Caki2 (cell line): ENCODE results near the gene CCR9. TPM values are rescaled to one million over a fixed set of nuclear protein-coding genes. Genes with fewer than 3 reads are reported as not detected.

Source experiments
- DNase-seq: peaks from one replicate; pipeline ENCODE4 v3.0.0-alpha.2; 2015; ENCODE audit warnings: low read depth
- in situ Hi-C: cut with HindIII; loops from 2 replicates; pipeline ENCODE4 v1.10.0; 2016; ENCODE audit warnings: low sequenced_read_pairs, low pct_unique_long_range_greater_than_20kb, mixed read lengths
- total RNA-seq: library from RNA; depleted of rRNA; stranded (reverse); fragments of >200 nt; shearing (Covaris generic); gene quantifications from 2 replicates; pipeline ENCODE4 v1.2.3, GENCODE V29; 2014; ENCODE audit warnings: low replicate concordance

Gene CCR9
- total RNA-seq, 1 experiment from 2014 or later, result 0.81 TPM

- in situ Hi-C loops, result no loop called here
- DNase-seq, result no peak
These were observed 17.7 kb upstream of the CCR9 start for GRCh38 chr3:45868650-45869049.

GRCh38 chr3:45869638-45870037, 16.7 kb upstream of the CCR9 start:
- in situ Hi-C loops, result no loop called here
- no peak for DNase-seq

GRCh38 chr3:45870099-45870498, 16.2 kb upstream of the CCR9 start:
- DNase-seq, result no peak
- in situ Hi-C loops, result no loop called here

- in situ Hi-C loops, result no loop called here
These were observed 14.6 kb upstream of the CCR9 start for GRCh38 chr3:45871780-45872179.

DNA sequence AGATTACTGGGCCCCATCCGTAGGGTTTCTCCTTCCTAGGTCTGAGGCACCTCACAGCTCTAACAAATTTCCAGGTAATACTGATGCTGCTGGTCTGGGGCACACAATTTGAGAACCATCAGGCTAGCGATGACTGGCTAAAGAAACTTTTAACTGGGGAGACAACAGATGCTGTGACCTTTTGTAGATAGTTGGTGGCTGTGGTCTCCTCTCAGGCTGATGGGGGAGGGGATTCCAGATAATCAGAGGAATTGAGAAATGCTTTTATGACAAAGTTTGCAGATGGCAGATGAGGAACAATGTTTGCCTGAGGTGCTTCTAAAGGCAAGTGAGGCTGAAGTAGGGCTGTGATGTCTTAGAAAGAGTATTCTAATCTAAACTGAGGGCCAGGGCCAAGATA, 13.8 kb upstream of the CCR9 start:
- no peak for DNase-seq

More at GRCh38 chr3:45871780-45872179, 14.6 kb upstream of the CCR9 start:
- no peak for DNase-seq

GRCh38 chr3:45873036-45873435, 13.3 kb upstream of the CCR9 start:
- DNase-seq, result no peak
- in situ Hi-C loops, result no loop called here

More for the DNA sequence above, 13.8 kb upstream of the CCR9 start:
- in situ Hi-C loops, result no loop called here

GRCh38 chr3:45873638-45874037, 12.7 kb upstream of the CCR9 start:
- in situ Hi-C loops, result no loop called here
- no peak for DNase-seq

DNA sequence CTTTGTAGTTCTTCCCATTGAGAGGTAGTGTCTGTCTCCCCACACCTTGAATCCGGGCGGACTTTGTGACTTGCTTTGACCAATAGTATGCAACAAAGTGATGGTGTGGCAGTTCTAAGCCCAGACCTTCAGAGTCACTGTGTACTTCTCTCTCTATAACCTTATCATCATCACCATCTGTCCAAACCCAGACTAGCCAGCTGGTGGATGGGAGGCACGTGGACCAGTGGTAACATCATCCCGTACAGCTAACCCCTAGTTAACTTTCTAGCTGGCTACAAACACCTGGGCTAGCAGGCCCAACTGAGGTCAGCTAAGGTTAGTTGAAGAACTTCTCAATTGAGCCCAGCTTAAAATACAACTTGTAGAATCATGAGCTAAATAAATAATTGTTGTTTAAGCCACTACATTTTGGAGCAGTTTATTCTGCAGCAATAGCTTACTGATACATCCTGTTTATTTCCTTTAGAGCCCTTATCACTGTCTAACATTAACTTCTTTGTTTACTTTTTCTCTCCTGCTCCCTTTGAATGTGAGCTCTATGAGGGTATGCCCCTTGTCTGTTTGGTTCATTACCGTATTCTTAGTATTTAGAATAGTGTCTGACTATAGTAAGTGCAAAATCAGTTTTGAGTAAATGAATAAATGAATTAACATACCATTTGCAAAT, 11.5 kb upstream of the CCR9 start:
- in situ Hi-C loops, result no loop called here
- no peak for DNase-seq

- no peak for DNase-seq
- in situ Hi-C loops, result no loop called here
These were observed 8.2 kb upstream of the CCR9 start for GRCh38 chr3:45878124-45878523.

GRCh38 chr3:45880725-45881077, 5.6 kb upstream of the CCR9 start:
- DNase-seq, result no peak
- in situ Hi-C loops, result no loop called here

DNA sequence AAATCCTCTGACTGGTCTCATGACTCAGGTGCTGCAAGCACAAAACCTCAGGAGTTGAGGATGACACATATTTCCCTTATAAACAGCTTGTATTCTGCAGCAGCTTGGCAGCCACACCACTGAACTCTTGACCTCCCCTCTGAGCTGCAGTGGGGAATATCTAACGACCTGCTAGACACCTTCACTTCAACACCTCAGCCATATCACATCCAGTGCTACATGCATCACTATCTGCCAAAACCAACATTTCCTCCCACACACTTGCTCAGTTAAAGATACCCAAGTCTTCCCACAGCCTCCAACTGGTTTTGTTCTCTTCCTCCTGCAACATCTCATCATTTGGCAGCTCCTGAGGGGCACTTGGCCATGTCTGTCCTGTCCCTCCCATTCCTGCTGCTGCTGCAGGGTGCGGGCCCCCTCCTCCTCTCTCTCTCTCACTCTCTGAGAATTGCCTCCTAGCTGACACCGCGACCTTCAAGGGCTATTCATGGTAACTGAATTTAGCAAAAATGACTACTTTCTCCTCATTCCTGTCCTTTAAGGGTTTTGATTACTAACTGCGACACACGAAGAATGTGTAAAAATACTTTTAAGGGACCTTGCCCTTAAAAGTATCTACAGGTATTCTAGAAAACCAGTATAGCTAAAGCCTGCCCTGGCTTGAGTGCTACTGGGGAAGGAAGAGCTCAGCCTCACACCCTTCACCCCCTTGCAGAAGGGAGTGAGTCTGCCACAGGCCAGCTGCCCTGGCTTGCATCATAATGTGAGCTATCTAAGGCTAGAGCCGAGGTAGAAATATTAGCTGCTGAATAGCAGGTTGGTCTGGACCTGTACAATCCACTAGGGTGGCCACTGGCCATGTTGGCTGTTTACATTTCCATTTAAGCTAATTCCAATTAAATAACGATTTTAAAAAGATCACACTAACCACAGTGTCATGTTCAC, 5.0 kb upstream of the CCR9 start:
- in situ Hi-C loops, result no loop called here

GRCh38 chr3:45884368-45885201, 1.8 kb upstream of the CCR9 start:
- DNase-seq, result no peak
- in situ Hi-C loops, result no loop called here

More for the DNA sequence above, 5.0 kb upstream of the CCR9 start:
- DNase-seq, result peak; percentile 75

GRCh38 chr3:45887285-45887684, 942 bp downstream of the CCR9 start:
- in situ Hi-C loops, result no loop called here
- DNase-seq, result no peak

DNA sequence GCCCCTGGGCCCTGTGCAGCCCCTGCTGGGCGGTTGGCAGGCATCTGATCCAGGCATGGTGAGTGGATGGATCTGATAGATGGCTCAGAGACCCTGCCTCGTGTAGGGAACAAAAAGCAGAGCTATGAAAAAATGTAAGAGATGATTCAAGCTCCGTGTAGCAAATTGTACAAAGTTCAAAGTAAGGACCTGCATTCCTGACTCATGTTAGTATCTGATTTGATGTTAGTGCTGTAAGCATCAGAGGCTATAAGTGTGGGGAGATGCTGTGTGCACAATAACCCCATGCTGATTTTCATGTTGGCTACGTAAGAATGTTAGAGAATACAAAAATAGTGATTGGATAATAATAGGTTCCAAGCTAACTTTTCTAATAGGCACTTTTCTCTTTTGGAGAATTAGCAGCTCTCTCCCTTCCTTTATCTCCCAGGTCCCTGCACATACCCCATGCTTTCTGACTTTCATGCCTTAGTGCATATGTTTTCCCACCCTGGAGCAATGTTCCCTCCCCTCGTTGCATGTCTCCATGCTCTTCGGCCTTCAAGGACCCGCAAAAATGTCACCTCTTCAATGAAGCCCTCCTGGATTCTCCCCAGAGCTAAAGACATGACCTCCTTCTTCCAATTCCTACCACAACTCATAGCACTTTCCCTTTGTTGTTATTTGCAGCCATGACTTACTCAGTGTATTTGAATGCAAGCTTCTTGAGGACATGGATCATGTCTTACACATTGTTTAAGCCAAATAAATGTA, 1.6 kb downstream of the CCR9 start:
- DNase-seq, result no peak
- in situ Hi-C loops, result no loop called here

- DNase-seq, result no peak
- in situ Hi-C loops, result no loop called here
These were observed 3.0 kb downstream of the CCR9 start for GRCh38 chr3:45889337-45889736.

DNA sequence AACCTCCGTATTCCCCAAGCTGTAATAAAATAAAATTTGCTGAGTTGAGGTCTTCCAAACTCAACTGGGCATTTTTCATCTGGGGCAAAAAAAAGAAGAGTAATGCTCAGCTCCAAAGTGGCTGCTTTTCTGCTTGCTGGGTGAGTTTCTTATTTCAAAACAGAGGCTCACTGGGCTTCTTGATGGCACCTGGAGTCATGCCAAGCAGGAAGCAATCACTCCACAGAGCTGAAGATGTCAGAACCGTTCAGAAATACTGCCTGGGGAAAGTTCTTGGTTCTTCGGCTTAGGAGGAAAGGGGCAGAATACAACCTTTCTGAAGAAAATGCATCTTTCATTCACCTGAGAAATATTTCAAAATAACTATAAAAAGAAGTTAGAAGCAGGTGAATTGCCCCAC, 4.1 kb downstream of the CCR9 start:
- no peak for DNase-seq
- in situ Hi-C loops, result no loop called here

DNA sequence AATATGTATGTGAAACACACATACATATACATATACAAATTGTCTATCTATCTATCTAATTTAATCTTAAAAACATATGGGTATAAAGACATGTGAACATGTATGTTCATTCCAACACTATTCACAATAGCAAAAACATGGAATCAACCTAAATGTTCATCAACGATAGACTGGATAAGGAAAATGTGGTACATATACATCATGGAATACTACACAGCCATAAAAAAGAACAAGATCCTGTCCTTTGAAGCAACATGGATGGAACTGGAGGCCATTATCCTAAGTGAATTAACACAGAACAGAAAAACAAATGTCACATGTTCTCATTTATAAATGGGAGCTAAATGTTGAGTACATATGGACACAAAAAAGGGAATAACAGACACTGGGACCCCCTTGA, 5.8 kb downstream of the CCR9 start:
- in situ Hi-C loops, result no loop called here
- DNase-seq, result no peak

- no peak for DNase-seq
- in situ Hi-C loops, result no loop called here
These were observed 7.7 kb downstream of the CCR9 start for GRCh38 chr3:45894015-45894414.
